Measurements from ENCODE around the gene MBD4.
"Not testable (repeated sequence)": the region's sequence is repeated elsewhere in the genome, so short reads cannot be mapped to it uniquely, and the experiment has no call there.

The MBD4 gene

DNA sequence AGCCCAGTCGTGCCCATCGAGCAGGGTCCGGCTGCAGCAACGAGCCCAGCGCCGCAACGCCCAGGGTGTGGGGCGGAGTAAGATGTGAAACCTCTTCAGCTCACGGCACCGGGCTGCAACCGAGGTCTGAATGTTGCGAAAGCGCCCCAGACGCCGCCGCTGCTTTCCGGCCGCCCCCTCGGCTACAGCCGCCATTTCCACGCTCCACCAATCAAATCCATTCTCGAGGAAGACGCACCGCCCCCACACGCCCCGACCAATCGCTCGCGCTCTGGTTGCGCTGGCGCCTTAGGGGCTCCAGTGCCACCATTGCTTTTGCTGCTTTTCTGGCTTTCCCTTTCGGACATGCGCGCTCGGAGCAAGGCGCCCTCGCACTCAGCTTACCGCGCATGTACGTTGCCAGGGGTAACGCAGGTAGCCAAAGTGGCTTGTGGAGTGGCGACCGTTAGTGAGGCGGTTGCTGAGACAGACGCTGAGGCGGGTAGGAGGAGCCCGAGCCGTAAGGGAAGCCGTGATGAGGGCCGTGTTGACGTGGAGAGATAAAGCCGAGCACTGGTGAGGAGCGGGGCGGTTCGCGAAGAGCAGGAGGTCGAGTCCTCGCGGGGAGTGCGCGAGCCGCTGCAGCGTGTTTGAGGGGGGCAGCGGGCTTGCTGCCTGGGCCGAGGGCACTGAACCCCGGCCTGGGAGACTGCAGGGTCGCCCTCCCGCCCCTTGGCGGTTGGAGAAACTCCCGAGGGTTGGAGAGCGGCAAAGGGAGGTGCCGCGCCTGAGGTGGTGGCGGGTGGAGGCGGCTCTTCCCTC is at the start of gene MBD4, which contains the start of gene IFT122:
Gene MBD4, minus strand, starts transcription at position 132 of the 801 bp plus-strand sequence. Its CDS starts 115 bp downstream, at position 17.
Gene IFT122, plus strand, starts transcription at position 408 of the 801 bp plus-strand sequence. Its CDS starts 107 bp downstream, at position 515.
- peak; percentile 100 for DNase-seq

DNA sequence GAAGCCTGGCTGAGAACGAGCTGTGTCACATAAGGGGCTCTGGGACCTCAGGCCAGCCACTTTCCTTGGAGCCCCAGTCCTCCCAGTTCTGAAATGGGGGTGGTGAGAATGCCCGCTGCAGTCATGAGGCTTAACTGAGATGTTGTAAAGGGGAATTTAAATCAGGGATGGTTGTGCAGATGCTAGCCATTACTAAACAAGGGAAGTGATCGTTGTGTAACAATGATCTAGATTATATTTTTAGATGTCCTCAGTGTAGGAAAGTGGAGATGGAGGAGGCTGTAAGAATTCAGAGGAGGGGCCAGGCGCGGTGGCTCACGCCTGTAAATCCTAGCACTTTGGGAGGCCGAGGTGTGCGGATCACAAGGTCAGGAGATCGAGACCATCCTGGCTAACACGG is 49.5 kb upstream of the MBD4 start:
- DNase-seq, result not testable (repeated sequence)

DNA sequence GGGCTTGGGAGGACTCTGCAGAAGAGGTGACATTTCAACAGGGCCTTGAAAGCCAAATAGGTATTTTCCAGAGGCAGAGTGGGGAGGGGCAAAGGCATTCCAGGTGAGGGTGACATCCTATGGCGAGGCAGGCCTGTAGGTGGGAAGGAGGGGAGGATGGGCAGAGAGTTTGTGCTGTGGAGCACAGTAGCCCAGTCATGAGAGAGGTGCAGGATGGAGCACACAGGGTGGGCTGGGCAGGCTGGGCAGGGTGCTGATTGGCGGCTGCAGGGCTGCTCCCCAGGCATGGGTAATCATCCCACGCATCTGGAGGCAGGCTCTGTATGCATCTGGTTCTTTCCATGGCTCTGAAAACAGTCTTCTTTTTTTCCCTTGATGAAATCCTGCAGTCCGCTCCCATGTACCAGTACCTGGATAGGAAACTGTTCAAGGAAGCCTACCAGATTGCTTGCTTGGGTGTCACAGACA is 48.2 kb upstream of the MBD4 start:
- not testable (repeated sequence) for DNase-seq

DNA sequence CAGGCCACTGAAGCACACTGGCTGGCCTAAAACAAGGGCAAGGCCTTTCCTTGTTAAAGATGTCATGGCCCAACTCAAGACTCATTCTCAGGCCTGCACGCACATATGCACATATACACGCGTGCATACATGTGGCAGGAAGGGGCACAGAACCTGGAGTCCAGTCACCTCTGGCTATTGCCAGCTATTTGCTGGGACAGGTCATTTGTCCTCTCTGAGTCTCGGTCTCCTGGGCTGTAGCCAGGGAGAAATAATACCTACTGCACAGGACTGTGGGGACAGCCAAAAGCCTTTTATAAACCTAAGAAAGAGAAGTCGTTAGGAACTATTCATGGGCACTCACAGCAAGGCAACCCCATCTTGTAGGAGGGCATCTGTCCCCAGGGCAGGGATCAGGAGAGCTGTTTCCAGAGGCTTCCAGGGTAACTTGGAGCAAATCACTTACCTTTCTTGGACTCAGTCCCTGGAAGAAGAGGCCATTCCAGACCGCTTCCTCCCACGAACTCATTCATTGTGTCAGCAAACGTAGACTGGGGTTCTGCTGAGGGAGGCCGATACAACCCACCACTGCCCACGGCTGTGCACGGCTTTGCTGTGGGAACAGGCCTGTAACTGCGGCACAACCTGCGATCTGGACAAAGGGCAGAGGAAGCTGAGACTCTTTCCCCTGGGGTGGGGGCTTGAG is 47.6 kb upstream of the MBD4 start:
- no peak for DNase-seq

DNA sequence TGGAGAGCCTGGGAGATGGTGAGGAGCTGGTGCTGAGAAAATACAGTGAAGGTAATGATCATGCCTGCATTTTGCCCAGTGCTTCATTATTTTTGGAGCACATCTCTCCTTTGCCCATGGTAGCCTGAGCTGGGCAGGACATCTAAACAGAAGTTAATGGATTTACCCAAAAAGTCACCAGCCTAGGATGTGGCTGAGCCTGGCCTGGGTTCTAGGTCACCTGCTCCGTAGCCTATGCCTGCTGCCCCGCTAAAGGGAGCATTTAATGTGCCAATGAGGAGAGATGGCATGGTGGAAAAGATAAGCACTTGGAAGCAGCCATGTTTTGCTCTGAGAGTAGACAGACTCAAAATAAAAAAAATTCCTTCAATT is 46.9 kb upstream of the MBD4 start:
- DNase-seq, result no peak

DNA sequence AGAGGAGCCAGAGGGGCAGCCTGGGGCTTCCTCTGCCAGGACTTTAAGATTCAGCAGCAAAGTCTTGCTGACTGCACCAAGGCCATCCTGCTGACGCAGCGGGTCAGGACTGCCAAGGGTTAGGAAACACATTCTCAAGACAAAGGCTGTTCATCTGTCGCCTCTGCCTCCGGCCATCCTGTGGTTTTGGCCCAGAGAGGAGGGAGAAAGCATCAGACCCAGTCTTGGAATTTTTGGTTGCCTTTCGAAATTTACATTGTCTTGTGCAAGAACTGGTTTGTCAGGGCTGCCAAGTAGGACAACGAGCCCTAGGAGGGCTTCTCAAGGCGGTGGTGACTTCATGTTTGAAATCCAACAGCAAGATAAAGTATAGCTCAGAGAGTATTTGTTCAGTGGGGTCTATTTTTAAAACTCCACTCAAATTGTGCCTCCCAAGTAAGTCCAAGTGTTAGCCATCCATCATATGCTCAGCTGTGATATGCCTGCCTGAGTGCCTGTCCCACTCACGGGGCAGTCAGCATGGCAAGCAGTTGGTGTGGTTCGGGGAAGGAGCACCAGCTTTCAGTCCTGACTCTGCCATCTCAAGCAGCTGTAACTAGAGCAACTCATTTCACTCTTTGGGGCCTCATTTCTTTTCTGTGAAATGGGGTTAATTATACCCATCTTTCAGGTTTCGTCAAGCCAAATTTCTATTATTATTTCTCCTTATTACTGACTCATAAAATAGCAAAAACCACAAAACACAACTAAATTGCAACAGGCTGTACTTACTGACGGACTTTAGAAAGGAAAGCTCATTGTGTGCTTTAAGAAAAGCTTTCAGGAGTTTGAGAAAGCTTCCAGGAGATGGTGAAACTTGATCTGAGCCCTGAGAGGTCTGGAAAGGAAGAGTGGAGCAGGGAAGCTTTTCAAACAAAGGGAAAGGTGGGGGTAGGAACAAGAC is 46.2 kb upstream of the MBD4 start:
- peak; percentile 6 for DNase-seq

DNA sequence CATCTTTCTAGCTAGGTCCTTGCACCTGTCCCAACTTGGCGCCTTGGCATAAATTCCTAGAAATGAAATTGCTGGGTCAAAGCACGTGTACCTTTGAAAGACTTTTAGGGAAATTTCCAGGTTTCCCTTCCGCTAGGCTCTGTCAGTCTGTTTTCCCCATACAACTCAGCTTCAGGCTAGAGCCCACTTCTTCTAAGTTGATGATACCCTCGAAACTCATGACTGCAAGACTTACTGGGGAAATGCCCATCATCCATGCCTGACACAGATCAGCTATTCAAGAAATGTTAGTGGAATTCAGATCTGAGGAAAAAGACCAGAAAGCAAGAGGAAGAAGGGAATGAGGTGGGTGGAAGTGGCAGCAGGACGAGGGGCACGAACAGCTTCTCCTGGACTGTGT is 45.4 kb upstream of the MBD4 start:
- DNase-seq, result not testable (repeated sequence)

DNA sequence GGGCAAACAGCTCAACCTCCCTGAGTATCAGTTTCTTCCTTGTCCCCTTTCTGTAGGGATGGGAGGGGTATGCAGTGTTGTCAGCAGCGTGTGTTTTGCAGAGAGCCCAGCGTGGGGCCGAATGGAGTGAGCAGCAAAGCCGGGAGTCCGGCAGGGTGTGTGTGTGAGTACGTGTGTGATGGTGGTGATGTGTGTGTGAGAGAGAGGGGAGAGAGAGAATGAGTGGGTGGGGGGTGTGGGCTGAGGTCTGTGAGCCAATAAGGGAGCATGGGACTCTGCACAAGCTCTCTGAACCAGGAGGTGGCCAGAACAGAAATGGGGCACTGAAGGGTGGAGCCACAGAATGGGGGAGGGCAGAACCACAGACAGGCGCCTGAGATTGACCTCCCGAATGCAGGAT is 44.1 kb upstream of the MBD4 start:
- no peak for DNase-seq

DNA sequence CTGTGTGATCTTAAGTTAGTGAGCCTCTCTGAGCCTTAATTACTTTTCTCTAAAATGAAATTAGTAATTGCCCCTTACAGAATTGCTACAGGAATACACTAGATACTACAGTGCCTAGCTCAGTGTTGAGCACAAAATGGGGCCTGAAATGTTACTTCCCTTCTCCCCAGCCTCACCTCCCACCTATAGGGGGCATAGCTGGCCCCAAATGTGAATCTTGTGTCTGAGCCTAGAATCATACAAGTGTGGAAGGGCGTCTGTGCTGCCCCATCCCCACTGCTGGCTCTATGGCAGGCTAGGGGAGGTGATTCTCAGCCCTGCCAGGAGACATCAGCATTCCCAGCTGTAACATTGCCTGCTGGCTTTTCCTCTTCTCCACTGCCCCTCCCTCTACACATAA is 43.0 kb upstream of the MBD4 start:
- DNase-seq, result no peak

DNA sequence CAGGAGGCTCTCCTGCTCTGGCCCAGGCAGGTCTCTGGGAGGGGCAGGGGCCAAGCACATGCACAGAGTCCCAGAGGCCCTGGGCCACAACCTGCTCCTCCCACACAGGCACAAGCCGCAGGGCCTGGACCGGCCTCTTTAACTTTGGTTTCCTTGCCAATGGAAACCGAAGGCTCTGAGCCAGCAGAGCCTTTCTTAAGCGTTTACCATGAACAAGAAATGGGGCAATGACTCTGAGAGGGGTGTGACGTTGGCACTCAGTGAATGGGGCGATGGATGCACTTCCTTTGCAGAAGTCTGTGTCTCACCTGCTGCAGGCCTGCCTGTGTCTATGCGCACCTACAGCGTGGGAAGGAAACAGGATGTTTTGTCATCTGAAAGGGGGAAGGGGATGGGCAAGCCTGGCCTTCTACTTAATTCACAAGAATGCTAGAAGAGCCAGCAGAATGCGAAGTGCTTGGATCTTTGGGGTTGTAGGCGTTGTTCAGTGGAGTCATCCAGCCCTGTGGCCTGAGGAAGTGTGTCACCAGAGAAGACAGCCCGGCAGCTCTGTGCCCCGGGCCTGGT is 42.1 kb upstream of the MBD4 start:
- no peak for DNase-seq

DNA sequence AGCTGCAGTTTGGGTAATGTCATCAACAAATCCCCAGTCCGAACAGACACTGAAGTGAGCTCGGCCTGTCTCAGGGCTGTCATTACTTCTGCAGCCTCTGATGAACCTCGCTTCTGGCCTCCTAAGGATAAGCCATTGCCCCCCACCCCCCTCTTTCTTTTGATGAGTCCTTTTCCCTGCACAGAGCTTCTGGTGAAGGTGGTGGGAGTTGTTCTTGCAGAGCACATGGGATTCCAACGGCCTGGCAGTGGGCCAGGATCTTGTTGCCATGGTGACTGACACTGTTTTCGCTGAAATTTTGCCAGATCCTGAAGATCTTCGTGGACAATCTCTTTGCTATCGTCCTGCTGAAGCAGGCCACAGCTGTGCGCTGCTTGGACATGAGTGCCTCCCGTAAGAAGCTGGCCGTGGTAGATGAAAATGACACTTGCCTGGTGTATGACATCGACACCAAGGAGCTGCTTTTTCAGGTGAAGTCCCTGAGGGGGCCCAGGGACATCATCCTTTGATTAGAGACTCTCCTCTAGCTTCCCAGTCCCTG is 41.5 kb upstream of the MBD4 start:
- peak; percentile 16 for DNase-seq

DNA sequence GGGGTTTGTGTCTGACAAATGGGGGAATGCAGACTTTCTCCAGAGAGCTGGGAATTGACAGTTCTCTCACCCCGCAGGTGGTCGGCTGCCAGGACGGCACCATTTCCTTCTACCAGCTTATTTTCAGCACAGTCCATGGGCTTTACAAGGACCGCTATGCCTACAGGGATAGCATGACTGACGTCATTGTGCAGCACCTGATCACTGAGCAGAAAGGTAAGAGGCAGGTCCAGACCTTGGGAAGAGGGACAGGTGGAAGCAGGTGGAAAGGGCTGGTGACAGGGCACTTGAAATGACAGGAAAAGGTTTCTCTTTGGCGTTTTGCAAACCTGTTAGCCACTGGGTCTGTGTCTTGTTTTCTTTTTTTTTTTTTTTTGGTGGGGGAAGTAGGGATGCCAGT is 36.8 kb upstream of the MBD4 start:
- DNase-seq, result no peak

DNA sequence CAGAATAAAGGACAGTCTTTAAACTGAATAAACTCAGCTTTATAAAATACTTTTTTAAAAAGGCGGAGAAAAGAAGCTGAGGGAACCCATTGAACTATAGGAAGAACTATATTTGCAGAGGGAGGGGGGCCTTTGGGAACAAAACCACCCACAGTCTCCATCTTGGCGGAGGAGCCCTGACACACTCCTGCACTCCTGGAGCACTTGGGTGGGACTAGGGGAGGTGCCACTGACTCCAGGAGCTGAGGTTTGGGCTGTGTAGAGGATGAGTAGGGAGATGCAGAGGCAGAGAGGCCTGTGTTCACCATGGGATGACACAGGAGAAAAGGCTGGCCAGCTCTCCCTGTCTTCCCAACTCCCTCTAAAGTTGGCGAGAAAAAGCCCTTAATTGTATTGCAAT is 36.1 kb upstream of the MBD4 start:
- DNase-seq, result no peak

DNA sequence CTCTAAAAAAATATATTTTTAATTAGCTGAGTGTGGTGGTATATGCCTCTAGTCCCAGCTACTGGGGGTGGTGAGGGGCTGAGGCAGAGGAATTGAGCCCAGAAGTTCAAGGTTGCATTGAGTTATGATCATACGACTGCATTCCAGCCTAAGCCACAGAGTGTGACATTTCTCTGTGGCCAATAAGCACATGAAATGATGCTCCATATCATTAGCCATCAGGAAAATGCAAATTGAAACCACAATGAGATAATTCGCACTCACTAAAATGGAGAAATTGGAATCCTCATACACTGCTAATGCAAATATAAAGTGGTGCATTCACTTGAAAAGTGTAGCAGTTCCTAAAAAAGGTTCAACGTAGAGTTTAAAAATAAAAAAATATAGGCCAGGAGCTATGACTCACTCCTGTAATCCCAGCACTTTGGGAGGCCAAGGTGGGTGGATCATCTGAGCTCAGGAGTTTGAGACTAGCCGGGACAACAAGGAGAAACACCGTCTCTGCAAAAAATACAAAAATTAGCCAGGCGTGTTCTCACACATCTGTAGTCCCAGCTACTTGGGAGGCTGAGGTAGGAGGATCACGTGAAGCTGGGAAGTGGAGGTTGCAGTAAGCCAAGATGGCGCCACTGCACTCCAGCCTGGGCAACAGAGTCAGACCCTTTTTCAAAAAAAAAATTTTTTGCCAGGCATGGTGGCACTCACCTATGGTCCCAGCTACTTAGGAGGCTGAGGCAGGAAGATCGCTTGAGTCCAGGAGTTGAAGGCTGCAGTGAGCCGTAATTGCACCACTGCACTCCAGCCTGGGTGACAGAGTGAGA is 35.4 kb upstream of the MBD4 start:
- no peak for DNase-seq

DNA sequence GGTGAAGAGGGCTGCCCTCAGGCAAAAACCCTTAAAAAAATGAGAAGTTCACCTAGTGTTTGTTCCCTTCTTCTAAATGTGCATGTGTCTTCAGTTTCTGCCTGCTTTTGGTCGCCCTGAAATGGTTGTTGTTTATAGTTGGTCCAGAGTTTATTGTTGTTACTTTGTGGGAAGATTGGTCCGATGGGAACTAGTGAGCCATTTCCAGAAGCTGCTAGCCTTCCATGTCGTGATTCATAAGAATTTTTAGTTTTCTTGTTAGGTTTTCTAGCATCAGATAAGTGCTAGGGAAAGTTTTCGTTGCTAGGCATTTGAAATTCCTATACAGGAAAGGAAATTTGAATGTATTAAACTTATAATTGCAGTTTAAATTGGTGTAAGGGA is 34.0 kb upstream of the MBD4 start:
- DNase-seq, result no peak

DNA sequence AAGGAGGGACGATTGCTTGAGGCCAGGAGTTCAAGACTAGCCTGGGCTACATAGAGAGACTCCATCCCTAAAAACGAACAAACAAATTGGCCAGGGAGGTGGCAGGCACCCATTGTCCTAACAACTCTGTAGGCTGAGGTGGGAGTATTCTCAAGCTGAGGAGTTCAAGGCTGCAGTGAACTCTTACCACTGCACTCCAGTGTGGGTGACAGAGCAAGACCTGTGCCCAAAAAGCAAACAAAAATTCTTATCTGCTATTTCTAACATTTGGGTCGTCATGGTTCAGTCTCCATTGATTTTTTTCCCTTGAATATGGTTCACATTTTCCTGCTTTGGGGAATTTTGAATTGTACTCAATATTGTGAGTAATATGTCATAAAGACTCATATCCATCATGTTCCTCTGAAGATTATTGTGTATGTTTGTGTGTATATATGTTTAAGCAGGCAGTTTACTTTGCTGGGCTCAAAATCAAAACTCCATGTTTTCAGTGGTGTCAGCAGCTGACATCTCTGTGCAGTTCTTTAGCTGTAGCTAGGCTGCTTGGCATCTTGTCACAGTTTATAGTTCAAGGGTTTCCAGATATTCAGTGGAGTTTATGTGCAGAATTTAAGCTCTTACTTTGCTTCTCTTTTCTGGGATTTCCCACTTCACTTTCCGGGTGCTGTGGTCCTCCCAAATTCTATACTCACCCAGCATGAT is 33.5 kb upstream of the MBD4 start:
- DNase-seq, result no peak

DNA sequence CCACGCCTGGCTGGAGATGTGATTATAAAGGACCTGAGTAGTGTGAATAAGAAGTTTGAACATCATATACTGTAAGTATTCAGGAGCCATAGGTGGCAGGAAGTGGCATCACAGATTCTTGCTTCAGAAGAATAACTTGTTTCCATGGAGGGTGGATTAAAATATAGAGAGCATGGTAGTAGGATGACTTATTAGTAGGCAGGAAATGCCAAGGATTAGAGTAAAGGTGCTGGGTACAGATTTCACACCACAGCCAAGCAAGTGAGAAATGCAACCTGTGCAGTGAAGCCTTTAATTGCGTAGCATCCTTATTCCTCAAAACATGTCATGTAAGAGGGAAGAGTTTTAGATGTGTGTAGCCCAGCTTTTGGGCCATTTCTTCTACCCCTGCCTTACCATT is 31.1 kb upstream of the MBD4 start:
- DNase-seq, result no peak

DNA sequence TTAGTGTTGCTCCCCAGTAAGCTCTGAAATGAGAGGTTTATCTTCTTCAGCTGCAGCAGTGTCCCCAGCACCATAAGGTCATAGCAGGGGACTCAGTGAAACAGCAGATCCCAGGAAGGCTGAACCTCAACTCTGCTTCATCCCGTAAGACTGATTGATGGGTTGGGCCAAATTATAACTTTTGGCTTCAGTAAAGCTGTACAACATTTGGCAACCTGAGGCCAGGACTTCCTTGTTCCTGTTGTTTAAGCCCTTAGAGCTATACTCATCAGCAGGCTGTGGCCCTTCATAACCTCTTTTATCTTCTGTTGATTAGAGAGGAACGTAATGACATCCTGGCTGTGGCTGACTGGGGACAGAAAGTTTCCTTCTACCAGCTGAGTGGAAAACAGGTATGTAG is 29.3 kb upstream of the MBD4 start:
- DNase-seq, result no peak

DNA sequence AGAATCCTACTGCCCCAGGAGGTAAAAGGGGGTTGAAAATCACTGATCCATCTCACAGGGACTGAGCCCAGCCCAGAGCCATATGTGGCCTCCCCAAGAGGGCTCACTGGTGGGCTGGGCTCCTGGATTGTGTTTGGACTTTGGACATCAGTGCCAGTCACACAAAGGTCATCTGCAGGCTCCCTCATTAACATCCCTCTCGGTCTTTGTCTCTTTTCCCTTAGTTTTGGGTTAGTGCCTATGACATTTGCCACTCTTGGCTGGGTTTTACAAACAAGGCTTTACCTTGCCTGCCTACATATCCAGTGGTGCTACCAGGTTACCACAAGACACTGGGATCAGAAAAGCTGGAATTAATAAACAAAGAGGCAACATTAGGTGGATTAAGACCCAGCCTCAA is 28.2 kb upstream of the MBD4 start:
- no peak for DNase-seq

DNA sequence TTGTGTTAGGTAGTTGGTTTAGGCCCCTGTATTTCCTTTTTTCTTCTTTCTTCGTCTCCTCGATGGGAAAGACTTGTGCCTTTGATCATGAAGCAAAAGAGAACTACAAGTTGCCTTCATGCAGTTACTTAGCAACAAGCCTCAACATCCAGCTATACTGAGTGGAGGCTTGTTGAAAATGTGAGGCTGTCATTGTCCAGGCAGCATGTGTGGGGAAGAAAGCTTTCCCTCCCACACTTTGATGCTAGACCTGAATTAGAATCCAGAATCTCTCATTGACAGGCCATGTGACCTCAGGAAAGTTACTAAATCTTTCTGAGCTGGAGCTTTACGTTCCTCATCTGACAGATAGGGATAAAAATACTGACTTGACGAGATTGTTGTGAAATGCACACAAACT is 24.0 kb upstream of the MBD4 start:
- DNase-seq, result no peak

DNA sequence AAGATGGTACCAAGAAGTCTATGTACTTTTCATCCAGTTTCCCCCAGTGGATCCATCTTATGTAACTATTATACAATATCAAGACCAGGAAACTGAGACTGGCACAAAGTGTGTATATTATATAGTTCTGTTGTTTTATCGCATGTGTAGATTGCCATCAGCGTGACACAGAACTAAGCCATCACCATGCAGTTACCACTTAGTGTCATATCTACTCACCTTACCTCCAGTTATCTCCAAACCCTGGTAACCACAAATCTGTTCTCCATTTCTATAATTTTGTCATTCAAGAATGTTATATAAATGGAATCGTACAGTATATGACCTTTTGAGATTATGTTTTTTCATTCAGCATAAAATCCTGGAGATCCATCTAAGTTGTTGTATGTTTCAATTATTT is 23.3 kb upstream of the MBD4 start:
- DNase-seq, result no peak

Measured in NCI-H2171 treated with DMSO at 0.1 percent for 48 hours (cell line).